COLO829 (cell line): Measurements from ENCODE around the gene HOXC5.

ENCODE experiments used
- DNase-seq: peaks from one replicate; pipeline ENCODE4 v3.0.0; 2012; ENCODE audit warnings: low spot score

HOXC5 gene

DNA sequence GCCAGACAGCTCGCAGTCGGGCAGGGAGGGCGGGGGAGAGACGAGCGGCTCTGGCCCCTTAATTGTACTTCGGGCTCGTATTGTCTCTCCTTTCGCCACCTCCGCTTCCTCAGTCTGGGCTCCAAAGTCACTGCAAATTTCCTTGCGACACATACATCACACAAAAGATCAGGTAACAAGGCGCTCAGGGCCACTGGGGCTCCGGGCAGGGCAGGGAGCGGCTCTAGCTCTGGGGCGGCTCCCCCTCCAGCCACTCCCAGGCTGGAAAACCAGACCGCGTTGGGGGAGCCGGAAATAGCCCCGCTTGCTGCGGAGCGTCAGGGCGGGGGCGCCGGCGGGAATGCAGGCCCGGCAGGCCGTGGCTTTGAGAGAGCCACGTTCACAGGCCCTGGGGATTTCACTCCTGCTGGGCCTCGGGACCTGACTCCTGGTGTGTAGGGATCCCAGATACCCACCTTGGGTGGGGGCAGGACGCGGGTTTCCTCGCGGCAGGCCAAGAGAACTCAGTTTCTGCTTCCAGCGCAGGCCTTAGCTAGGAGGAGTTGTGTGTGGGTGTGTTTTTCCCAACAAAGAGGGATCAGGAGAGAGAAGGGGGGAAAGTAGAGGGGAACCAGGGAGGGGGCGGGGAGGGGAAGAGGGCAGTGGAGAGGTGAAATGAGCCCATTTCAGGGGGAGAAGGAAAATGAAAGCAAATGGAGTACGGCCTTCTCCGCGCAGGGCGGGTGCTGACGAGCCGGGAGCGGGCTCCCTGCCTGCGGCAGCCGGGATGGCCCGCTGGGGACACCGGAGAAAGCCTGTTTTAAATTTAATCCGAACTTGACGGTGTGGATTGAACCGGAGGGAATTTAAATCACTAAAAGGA is 37.2 kb upstream of the HOXC5 start:
- no peak for DNase-seq

GRCh38 chr12:53996240-53997203 is 36.3 kb upstream of the HOXC5 start:
- DNase-seq, result no peak

- DNase-seq, result no peak
Observed at GRCh38 chr12:53997204-53998109, 35.4 kb upstream of the HOXC5 start.

DNA sequence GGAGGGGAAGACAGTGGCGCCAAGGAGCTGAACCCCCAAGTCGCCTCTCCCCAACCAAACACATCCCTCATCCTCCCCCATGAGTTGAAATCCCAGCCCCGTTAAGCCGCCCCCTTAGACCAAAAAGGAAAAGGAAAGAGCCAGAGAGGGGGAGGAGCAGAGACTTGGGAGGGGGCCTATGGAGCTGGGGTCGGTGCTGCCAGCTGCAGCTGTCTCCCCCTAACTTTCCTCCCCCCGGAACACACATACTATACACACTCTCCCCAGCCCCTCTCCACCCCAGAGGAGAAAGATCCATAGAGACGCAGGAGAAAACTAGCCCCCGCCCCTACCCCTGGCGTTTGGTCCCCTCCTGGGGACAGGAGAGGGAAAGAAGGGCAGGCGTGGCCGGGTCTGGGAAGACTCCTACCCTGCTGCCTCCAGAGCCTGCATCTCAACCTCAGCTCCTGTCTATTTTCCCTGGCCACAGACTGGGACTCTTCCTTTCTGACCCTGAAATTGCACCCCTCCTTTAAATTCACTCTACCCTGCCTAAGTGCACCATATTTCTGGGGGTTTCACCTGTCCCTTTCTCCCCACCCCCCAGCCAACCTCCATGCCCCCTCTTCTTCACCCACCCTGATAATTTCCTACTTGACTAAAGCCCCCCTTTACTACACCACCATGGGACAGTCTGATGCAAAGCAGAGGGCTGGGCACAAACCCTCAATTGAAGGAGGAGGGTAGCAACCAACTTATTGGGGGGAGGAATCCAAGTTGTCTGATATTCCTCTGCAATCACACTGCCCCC is 34.5 kb upstream of the HOXC5 start:
- DNase-seq, result no peak

- DNase-seq, result no peak
Observed at GRCh38 chr12:53998900-53999236, 34.0 kb upstream of the HOXC5 start.

DNA sequence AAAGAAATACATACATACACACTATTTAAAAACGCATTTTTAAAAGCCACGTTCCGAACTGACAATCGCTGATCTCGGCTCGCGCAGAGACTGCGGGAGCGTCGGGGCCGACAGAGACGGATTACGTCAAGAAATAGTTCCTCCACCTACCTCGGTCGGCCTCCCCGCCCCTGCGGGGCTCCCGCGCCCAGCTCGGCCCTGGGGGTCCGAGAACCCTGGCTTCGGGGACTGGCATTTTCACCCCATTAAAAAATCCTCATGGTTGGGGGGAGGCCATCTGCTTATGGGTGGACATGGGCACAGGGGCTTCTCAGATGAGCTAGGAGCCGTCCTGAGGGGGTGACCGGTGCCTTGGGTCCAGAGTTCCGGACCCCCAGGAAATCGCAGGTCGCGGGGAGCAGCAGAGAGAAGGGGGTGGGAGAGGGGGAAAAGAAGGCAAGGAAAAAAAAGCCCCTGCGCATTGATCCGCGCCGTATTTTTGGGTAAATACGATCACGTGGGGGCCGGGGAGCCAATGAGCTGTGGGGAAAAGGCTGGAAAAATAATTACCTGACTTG is 33.2 kb upstream of the HOXC5 start:
- DNase-seq, result peak; percentile 69

DNA sequence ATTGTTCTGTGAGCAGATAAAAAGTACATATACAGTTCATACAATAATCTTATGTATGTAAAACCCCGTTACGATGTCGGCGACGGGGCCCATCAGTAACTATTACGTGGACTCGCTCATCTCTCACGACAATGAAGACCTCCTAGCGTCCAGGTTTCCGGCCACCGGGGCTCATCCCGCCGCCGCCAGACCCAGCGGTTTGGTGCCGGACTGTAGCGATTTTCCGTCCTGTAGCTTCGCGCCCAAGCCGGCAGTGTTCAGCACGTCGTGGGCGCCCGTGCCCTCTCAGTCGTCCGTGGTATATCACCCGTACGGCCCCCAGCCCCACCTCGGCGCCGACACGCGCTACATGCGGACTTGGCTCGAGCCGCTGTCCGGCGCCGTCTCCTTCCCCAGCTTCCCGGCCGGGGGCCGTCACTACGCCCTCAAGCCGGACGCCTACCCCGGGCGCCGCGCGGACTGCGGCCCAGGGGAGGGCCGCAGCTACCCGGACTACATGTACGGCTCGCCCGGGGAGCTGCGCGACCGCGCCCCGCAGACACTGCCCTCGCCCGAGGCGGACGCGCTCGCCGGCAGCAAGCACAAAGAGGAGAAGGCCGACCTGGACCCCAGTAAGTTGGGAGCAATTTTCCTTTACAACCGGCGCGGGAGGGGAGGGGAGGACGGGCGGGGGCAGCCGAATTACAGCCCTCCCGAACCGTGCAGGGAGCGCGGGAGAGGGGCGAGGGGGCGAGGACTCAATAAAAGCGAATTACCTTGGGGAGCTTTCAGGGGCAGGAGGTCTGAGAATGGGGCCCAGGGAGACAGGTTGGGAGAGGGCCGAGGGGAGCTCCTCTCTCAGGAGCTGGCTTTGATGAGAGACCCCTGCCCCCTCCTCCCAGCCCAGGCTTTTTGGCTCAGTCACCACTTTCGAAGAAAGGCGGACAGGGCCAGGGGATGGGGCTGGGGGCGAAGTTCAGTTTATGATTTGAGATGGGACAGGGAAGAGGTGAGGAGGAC is 32.4 kb upstream of the HOXC5 start, which contains the start of gene HOXC9:
Gene HOXC9 (plus strand): TSS at position 46 of the 999 bp plus-strand sequence. CDS start 28 bp downstream, at position 74.
- DNase-seq, result no peak

DNA sequence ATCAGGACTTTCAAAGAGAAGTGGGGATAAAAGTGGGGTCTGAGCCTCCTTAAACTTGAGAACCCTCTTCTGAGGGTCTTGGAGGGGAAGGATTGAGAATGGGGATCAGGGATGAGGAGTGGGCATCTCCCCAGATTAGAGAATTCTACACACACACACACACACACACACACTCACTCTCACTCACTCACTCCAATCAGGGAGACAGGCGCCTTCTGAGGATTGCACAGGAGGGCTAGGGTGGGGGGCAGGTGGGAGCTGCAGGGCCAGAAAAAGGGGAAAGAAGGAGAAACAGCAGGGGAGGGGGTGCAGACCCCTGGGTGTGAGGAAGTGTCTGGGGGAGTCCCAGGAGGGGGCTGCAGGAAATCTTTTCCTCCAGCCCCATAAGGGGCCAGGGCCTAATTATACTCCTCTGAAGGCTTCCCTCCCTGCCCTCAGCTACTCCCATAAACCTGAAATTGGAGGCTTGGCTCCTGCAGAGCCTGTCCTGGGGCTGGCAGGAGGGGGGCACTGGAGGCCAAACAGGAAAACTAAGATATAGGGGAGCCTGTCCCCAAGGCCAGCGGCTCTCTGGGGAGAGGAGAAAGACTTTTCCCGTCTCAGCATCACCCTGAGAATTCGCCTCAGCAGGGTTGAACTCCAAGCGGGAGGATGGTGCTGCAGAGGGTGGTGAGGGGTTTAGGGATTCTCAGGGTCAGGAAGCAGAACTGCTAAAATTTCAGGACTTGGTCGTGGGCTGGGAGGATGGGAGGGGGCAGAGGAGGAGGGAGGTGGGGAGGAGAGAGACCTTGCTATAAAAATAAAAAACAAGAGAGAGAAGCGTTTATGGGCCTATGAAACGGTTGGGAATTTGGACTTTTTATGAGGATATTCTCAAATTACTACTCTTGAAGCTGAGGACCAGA is 31.3 kb upstream of the HOXC5 start:
- DNase-seq, result no peak

DNA sequence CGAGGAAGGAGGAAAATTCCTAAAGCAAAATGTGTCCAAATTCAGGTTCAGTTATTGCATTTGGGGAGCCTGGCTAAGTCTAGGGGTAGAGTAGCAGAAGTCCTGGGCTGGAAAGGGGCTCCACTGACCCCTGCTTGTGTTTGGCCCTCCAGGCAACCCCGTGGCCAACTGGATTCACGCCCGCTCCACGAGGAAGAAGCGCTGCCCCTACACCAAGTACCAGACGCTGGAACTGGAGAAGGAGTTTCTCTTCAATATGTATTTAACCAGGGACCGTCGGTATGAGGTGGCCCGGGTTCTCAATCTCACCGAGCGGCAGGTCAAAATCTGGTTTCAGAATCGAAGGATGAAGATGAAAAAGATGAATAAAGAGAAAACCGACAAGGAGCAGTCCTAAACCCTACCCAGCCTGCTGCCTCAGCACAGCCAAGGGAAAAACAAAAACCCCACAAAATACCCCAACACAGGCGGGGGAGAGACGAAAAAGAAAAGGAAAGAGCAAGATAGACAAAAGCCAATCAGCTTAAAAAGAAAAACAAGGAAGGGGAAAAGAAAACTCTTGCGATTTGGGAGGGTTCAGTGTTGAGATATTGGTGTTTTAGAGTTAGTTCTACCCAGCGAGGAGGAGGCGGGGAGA is 30.5 kb upstream of the HOXC5 start:
- no peak for DNase-seq

DNA sequence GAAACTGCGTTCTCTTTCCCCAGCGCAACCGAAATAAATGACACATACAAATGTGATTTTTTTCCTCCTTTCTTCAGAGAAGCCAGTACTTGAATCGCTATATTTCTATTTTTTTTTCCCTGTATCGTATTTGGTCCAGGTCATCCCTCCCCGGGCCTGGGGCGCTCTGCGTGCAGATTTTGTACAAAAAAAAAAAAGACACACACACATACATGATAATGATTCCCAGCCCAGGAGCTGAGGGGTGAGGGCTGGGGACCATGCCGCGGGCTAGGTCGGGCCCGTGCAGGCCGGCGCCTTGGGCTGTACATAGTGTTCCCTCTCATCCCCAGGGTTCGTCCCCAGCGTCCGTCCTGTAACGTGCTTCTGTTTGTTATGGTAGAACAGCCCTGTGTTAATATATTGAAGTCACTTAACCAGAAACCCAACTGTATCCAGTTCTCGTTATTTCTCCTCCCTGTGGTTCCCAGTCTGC is 29.9 kb upstream of the HOXC5 start:
- no peak for DNase-seq

- DNase-seq, result no peak
Observed at GRCh38 chr12:54003625-54004024, 29.2 kb upstream of the HOXC5 start.

- DNase-seq, result no peak
Observed at GRCh38 chr12:54004063-54004840, 28.6 kb upstream of the HOXC5 start.

- no peak for DNase-seq
Observed at GRCh38 chr12:54004841-54005530, 27.9 kb upstream of the HOXC5 start.

DNA sequence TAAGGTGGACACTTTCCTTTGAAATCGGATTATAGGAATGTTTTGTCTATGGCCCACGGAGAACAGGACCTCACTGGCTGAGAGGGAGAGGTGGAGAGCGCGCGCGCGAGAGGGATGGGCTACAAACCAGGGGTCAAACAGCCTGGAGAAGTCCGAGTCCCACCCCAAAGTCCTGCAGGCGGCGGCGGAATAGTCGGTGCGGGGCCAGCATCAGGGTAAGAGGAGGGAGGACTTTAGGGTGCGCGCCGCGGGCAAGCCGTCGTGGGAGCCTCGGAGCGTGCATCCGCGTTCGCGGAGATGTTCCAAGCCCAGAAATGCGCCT is 27.4 kb upstream of the HOXC5 start:
- DNase-seq, result no peak

DNA sequence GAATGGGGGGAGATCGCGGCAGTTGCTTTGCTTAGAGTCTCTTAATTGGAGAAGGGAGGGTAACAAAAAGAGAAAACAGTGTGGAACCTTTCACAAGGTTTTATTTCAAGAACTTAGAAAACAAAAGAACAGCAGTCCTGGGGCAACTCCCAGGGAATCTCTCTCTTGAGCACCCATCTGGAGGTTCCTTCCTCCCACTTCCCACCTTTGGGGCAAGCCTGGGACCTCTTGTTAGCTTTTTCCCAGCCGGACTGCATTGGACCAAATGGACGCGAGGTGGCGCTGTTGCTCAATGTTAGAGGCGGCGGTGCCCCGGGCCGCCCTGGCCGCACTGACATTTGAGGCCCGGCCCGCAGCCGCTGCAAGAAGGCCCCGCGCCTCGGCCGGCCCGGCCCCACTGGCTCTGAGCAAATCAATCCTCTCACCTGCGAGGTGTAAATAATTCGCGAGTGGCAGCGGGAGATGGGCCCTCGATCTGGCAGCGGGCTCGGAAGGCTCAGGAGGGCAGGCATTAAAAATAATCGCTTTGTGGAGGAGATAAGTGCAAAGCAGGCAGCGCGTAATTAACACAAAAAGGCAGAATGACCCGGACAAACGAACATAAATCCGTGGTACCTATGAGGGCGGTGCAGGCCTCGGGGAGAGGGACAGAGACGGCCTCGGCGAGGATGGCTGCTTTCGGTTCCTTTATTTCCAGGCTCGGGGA is 26.8 kb upstream of the HOXC5 start:
- DNase-seq, result peak; percentile 67
